ENCODE results near the gene ANO8. TPM values are rescaled to one million over a fixed set of nuclear protein-coding genes. Genes with fewer than 3 reads are reported as not detected.

Gene ANO8
- total RNA-seq, 1 donor from 2014 or later: 98.8 TPM

- H3K9me3 Mint-ChIP-seq (ENCODE audit: unreplicated experiment): peaks cover 8% of the 10 kb centered on the region
- peak; percentile 75 for DNase-seq
- peak overlapping the region; percentile 67 for H3K4me3 Mint-ChIP-seq (ENCODE audit: unreplicated experiment)
- H3K27ac Mint-ChIP-seq (ENCODE audit: unreplicated experiment): peak overlapping the region; percentile 96
- TF ChIP-seq CTCF (IDR thresholded peaks at IDR 0.05; ENCODE audit: partially characterized antibody, unreplicated experiment): no peak
- peaks cover 13% of the 10 kb centered on the region for H3K4me1 Mint-ChIP-seq (ENCODE audit: low read depth, unreplicated experiment)
- peaks cover 7% of the 10 kb centered on the region for H3K27me3 Mint-ChIP-seq (ENCODE audit: unreplicated experiment)
- H3K36me3 Mint-ChIP-seq (ENCODE audit: unreplicated experiment): no peaks in the 10 kb centered on the region
Measured at GRCh38 chr19:17321655-17322489, 12.8 kb downstream of the ANO8 start.

- Mint-ChIP-seq H3K27me3 (ENCODE audit: unreplicated experiment) (peaks cover 7% of the 10 kb centered on the region), H3K4me3 (ENCODE audit: unreplicated experiment) (no peak overlapping the region), H3K36me3 (ENCODE audit: unreplicated experiment) (no peaks in the 10 kb centered on the region), H3K4me1 (ENCODE audit: low read depth, unreplicated experiment) (peaks cover 13% of the 10 kb centered on the region), H3K27ac (ENCODE audit: unreplicated experiment) (no peak overlapping the region), H3K9me3 (ENCODE audit: unreplicated experiment) (peaks cover 8% of the 10 kb centered on the region)
- TF ChIP-seq CTCF (IDR thresholded peaks at IDR 0.05; ENCODE audit: partially characterized antibody, unreplicated experiment): no peak
- no peak for DNase-seq
Measured at GRCh38 chr19:17320435-17320834, 14.2 kb downstream of the ANO8 start.

GRCh38 chr19:17319473-17320238, 15.0 kb downstream of the ANO8 start:
- no peak overlapping the region for H3K27ac Mint-ChIP-seq (ENCODE audit: unreplicated experiment)
- H3K4me3 Mint-ChIP-seq (ENCODE audit: unreplicated experiment): no peak overlapping the region
- no peak for DNase-seq
- peaks cover 7% of the 10 kb centered on the region for H3K27me3 Mint-ChIP-seq (ENCODE audit: unreplicated experiment)
- H3K36me3 Mint-ChIP-seq (ENCODE audit: unreplicated experiment): no peaks in the 10 kb centered on the region
- TF ChIP-seq CTCF (IDR thresholded peaks at IDR 0.05; ENCODE audit: partially characterized antibody, unreplicated experiment): no peak
- H3K4me1 Mint-ChIP-seq (ENCODE audit: low read depth, unreplicated experiment): peaks cover 13% of the 10 kb centered on the region
- peaks cover 7% of the 10 kb centered on the region for H3K9me3 Mint-ChIP-seq (ENCODE audit: unreplicated experiment)

- no peak overlapping the region for H3K27ac Mint-ChIP-seq (ENCODE audit: unreplicated experiment)
- H3K36me3 Mint-ChIP-seq (ENCODE audit: unreplicated experiment): no peaks in the 10 kb centered on the region
- peaks cover 13% of the 10 kb centered on the region for H3K4me1 Mint-ChIP-seq (ENCODE audit: low read depth, unreplicated experiment)
- H3K9me3 Mint-ChIP-seq (ENCODE audit: unreplicated experiment): peaks cover 7% of the 10 kb centered on the region
- peaks cover 7% of the 10 kb centered on the region for H3K27me3 Mint-ChIP-seq (ENCODE audit: unreplicated experiment)
- DNase-seq: no peak
- no peak for TF ChIP-seq CTCF (IDR thresholded peaks at IDR 0.05; ENCODE audit: partially characterized antibody, unreplicated experiment)
- H3K4me3 Mint-ChIP-seq (ENCODE audit: unreplicated experiment): no peak overlapping the region
Measured at GRCh38 chr19:17318966-17319365, 15.7 kb downstream of the ANO8 start.

Data from glutamatergic neuron (in vitro differentiated cells).